Measurements from ENCODE around the gene ITGB1.

The ITGB1 gene

DNA sequence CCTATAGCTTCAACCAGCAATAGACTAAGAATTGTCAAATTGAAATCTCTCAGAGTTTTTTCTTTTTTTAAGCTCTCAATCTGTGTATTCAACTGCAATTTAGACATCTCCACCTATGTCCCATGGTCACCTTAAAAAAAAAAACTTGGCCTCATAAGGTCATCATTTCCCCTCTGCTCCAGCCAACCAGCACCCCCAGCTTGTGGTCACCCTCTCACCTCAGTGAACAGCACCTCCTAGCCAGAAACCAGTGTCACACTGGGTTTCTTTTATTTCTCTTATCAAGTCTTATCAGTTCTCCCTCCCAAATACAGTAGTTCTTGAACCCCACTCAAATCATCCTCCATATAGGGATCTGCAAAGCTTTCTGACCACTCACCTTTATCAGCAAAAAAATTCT lies 4.0 kb downstream of the ITGB1 start:
- no peak for DNase-seq (ENCODE audit: low read depth)
- H3K4me3 ChIP-seq (ENCODE audit: low read depth, low read length): no peak overlapping the region
- TF ChIP-seq, protein P1, sequence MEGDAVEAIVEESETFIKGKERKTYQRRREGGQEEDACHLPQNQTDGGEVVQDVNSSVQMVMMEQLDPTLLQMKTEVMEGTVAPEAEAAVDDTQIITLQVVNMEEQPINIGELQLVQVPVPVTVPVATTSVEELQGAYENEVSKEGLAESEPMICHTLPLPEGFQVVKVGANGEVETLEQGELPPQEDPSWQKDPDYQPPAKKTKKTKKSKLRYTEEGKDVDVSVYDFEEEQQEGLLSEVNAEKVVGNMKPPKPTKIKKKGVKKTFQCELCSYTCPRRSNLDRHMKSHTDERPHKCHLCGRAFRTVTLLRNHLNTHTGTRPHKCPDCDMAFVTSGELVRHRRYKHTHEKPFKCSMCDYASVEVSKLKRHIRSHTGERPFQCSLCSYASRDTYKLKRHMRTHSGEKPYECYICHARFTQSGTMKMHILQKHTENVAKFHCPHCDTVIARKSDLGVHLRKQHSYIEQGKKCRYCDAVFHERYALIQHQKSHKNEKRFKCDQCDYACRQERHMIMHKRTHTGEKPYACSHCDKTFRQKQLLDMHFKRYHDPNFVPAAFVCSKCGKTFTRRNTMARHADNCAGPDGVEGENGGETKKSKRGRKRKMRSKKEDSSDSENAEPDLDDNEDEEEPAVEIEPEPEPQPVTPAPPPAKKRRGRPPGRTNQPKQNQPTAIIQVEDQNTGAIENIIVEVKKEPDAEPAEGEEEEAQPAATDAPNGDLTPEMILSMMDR (IDR thresholded peaks at IDR 0.05; ENCODE audit: control insufficient read depth, extremely low read depth, insufficient read depth): no peak

DNA sequence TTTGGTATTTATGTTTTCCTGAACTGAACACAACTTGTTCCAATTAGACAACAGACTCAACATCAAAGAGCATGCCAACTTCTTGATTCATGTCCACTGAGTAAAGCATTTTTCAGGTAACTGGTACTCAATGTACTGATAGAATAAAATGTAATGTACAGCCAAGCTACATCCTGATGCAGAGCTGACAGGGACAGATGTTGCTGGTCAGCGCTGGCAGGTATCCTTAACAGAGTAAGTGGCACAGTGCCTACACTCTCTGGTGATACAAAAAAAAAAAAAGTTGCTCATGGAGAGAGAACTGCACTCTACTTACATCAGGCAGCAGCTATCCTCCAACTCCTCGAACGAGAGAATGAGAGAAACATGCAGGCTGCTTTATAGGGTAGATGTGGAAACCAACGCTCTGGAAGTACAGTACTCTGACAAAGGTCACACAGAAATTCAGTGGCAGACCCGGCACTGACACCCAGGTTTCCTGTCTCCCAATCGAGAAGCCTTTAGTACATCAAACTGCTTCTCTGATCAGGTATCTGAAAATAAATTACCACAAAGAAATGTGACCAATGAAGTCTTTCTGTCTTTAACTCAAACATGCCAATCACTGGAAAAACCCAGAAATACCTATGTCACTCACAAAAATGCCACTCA lies 4.6 kb downstream of the ITGB1 start:
- no peak overlapping the region for H3K4me3 ChIP-seq (ENCODE audit: low read depth, low read length)
- no peak for DNase-seq (ENCODE audit: low read depth)
- TF ChIP-seq, protein P1 (IDR thresholded peaks at IDR 0.05; ENCODE audit: control insufficient read depth, extremely low read depth, insufficient read depth): no peak

DNA sequence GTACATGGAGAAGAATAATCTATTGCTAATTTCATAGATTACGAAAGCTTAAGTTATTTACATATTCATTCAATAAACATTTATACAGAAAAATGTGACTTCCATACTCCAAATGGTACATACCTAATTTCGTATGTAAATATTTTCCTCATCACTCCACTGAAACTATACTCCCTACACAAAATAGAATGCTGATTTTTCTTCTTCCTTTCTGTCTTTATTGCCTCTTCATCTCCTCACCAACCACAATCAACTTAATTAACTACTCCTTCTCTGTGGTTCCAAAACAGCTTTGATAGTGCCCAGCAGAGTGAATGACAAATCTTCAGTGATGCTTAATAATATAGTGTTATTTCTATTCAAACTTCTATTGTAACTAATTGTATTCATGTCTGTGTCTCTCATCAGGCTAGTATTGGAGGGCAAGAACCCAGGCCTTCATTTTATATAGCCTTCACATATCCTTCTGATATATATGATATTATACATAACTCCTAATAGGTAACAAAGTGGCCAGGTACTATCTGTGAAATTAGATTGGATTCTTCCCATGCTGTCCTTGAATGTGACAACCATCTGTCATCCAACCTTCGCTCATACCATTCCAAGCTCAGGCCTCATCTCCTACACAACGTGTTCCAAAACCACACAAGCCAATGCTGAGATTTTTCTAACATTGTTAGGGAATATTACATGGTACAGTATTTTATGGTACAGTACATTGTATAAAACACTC lies 5.3 kb downstream of the ITGB1 start:
- TF ChIP-seq, protein P1 (IDR thresholded peaks at IDR 0.05; ENCODE audit: control insufficient read depth, extremely low read depth, insufficient read depth): no peak
- no peak overlapping the region for H3K4me3 ChIP-seq (ENCODE audit: low read depth, low read length)
- no peak for DNase-seq (ENCODE audit: low read depth)

DNA sequence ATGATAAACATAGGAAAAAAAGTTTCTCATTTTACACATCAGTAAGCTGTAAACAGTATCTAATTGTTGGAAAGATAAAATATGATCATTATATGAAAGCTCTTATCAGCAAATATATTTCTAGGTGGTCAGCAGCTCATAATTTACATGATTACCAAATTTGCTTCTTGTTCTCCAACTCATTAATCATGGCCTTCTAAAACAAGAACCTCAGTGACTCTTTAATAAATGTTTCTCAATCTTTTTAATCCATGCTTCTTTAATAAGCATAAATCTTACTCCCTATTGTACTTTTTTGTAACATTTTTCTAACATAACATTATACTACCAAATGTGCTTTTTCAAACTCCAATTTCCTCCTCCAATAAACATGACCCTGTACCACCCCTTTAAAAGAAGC lies 5.9 kb downstream of the ITGB1 start:
- no peak overlapping the region for H3K4me3 ChIP-seq (ENCODE audit: low read depth, low read length)

DNA sequence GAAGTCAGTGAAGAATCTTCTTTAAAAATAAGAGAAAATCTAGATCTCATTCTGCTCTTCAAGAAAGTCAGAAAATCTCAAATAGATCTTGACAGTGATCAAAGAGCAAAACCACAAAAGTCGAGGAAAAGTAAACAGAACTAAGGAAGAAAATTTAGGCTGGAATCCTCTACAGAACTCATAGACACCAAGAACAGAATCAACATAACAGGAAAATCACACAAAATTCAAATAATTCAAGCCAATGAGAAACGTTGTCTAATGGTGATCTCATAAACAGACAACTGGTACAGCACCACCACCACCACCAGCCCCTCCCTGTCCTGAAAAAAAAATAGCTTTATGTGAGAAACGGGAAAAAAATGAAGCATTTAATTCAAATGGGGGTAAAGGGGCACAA lies 6.9 kb downstream of the ITGB1 start:
- TF ChIP-seq, protein P1 (IDR thresholded peaks at IDR 0.05; ENCODE audit: control insufficient read depth, extremely low read depth, insufficient read depth): no peak
- no peak for DNase-seq (ENCODE audit: low read depth)
- H3K4me3 ChIP-seq (ENCODE audit: low read depth, low read length): peak overlapping the region; percentile 27

More for the DNA sequence above, 5.9 kb downstream of the ITGB1 start:
- TF ChIP-seq, protein P1 (IDR thresholded peaks at IDR 0.05; ENCODE audit: control insufficient read depth, extremely low read depth, insufficient read depth): no peak
- DNase-seq (ENCODE audit: low read depth): no peak

DNA sequence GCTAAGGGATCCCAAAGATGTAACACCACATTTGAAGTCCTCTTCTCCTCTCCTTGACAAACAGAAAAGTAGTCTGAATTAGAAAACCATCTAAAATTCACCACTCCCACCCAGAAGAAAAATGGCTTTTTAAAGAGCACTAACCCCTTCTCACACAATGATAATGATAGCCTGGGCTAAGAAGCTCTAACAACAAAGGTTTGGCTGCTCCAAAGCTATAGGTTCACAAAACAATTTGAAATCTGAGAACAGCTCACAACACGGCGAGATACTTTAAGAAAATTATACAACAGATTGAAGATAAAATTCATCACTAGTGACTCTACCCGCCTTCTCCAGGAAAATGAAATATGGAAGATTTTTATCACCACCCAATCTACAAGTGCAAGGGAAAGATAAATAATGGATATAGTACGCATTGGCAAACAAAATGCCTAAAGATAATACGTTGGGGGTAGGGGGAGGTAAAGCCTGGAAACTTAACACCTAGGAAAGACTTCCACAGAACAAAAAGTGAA lies 7.4 kb downstream of the ITGB1 start:
- TF ChIP-seq, protein P1 (IDR thresholded peaks at IDR 0.05; ENCODE audit: control insufficient read depth, extremely low read depth, insufficient read depth): no peak
- peak; percentile 48 for DNase-seq (ENCODE audit: low read depth)
- H3K4me3 ChIP-seq (ENCODE audit: low read depth, low read length): peak overlapping the region; percentile 27

All from LNCaP clone FGC (cell line).